ENCODE results near the gene CCDC73. TPM values are rescaled to one million over a fixed set of nuclear protein-coding genes. Genes with fewer than 3 reads are reported as not detected.

CCDC73 gene
- polyA plus RNA-seq, 1 of the 3 experiments (the other 2 are of a cell fraction) = not detected

DNA sequence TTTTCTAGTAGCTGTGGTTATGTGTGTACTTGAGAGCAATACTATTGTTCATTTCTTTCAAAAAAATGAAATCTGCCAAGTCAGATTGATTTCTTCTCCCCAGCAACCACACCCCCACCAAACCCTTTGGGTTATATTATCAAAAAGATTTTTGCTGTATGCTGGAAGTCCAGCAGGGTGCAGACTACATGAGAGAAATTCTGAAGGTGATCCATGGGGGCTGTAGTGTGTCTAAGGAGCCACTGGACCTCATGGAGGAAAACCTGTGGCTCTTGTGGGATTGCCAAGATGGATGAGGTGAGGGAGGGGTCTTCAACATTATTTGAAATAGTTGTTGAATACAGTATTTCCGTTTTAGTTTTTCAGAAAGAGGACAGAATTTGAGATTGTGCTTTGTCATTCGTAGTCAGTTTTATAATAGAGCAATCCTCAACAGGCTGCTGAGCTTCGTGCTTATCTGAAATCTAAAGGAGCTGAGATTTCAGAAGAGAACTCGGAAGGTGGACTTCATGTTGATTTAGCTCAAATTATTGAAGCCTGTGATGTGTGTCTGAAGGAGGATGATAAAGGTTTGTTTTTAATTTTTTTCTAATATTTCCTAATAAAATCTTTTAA lies 207.8 kb downstream of the CCDC73 start:
- 75% methylated on average over 4 of the region's 4 CpGs for WGBS (ENCODE audit: low lambda C conversion rate)
- Histone ChIP-seq H3K27ac (ENCODE audit: low read depth in 2 of 2, low read length in 1 of 2) (no peak overlapping the region), H3K9me2 (no peaks in the 10 kb centered on the region), H3K9me3 (no peaks in the 10 kb centered on the region), H3F3A (replicated peaks; ENCODE audit: insufficient read depth) (no peaks in the 10 kb centered on the region), H3K4me1 (ENCODE audit: control insufficient read depth in 1 of 2, insufficient read depth in 2 of 2, low read depth in 1 of 2, low read length in 1 of 2) (peaks cover 14 to 29% of the 10 kb centered on the region in 2 experiments; a peak in 3 of 4 replicates), H3K27me3 (ENCODE audit: insufficient read depth) (no peaks in the 10 kb centered on the region), H3K79me2 (ENCODE audit: insufficient read depth) (peaks cover 75% of the 10 kb centered on the region), H2AFZ (ENCODE audit: low read depth) (no peak overlapping the region), H3K9ac (no peak overlapping the region), H3K4me3 (ENCODE audit: low read depth in 2 of 2, low read length in 1 of 2) (no peak overlapping the region), H4K20me1 (ENCODE audit: insufficient read depth) (peaks cover 51% of the 10 kb centered on the region), H3K36me3 (replicated peaks in 1 of 2; ENCODE audit: control insufficient read depth in 1 of 2, insufficient read depth in 2 of 2, low read length in 1 of 2) (peaks cover 34 to 44% of the 10 kb centered on the region in 2 experiments), H3K4me2 (no peak overlapping the region)
- peak; percentile 52 for TF ChIP-seq CTCF (IDR thresholded peaks at IDR 0.05)
- TF ChIP-seq SMC3 (IDR thresholded peaks at IDR 0.05; ENCODE audit: low read depth, low read length) = 0 out of 2 replicates have a peak, but pooled peaks have one; percentile 3
- TF ChIP-seq IRF3 (IDR thresholded peaks at IDR 0.05; ENCODE audit: low read depth, low read length) = no peak
- POLR2A ChIA-PET = no interaction called here
- DNase-seq = peak; percentile 41
- CTCF ChIA-PET = interaction anchor here (1.3 to 1.8 kb wide), 2 partner anchors 12 to 14 kb away, joined by 5 read pairs; no protein-coding TSS in a partner anchor

GRCh38 chr11:32584921-32585320 lies 209.5 kb downstream of the CCDC73 start:
- ChIA-PET POLR2A (no interaction called here), CTCF (interaction anchor here (1.0 kb wide), 1 partner anchor 14 kb away, joined by 3 read pairs; no protein-coding TSS in a partner anchor)
- no peaks in the 10 kb centered on the region for H3F3A ChIP-seq (replicated peaks; ENCODE audit: insufficient read depth)
- 6% methylated on average over 7 of the region's 7 CpGs for WGBS (ENCODE audit: low lambda C conversion rate)
- peak overlapping the region; percentile 78 for H3K4me2 ChIP-seq
- no peaks in the 10 kb centered on the region for H3K9me2 ChIP-seq
- peak overlapping the region in 1 of 2 experiments; percentile 81; a peak in 2 of 4 replicates for H3K27ac ChIP-seq (ENCODE audit: low read depth in 2 of 2, low read length in 1 of 2)
- DNase-seq = no peak
- H4K20me1 ChIP-seq (ENCODE audit: insufficient read depth) = peaks cover 51% of the 10 kb centered on the region
- no peak for TF ChIP-seq GABPA (IDR thresholded peaks at IDR 0.05; ENCODE audit: low read depth)
- peak overlapping the region; percentile 90; the same call in 1 of the 2 replicates for H3K9ac ChIP-seq
- peak overlapping the region; percentile 83 to 95 for H3K4me3 ChIP-seq (ENCODE audit: low read depth in 2 of 2, low read length in 1 of 2)
- H3K79me2 ChIP-seq (ENCODE audit: insufficient read depth) = peaks cover 63% of the 10 kb centered on the region
- no peak overlapping the region for H2AFZ ChIP-seq (ENCODE audit: low read depth)
- H3K9me3 ChIP-seq = no peaks in the 10 kb centered on the region
- H3K4me1 ChIP-seq (ENCODE audit: control insufficient read depth in 1 of 2, insufficient read depth in 2 of 2, low read depth in 1 of 2, low read length in 1 of 2) = peaks cover 14 to 29% of the 10 kb centered on the region in 2 experiments; a peak in 3 of 4 replicates
- peaks cover 18 to 28% of the 10 kb centered on the region in 2 experiments for H3K36me3 ChIP-seq (replicated peaks in 1 of 2; ENCODE audit: control insufficient read depth in 1 of 2, insufficient read depth in 2 of 2, low read length in 1 of 2)
- no peaks in the 10 kb centered on the region for H3K27me3 ChIP-seq (ENCODE audit: insufficient read depth)

All from SK-N-SH (cell line).